Astrocyte (in vitro differentiated cells and primary cell): ENCODE measurements around the gene CBX2.

Experiments used
- EZH2 ChIP-seq: IDR thresholded peaks from 2 replicates; pipeline ENCODE4 v1.6.1; 2012; ENCODE audit warnings: mild to moderate bottlenecking, low read length, inconsistent platforms; ENCODE audit not compliant: insufficient read depth
- TF ChIP-seq, protein P1 (sequence below): IDR thresholded peaks from 2 replicates; pipeline ENCODE4 v1.5.1; 2011; ENCODE audit warnings: low read depth, mild to moderate bottlenecking, inconsistent platforms, low read length, moderate library complexity; ENCODE audit not compliant: insufficient read depth

DNA sequence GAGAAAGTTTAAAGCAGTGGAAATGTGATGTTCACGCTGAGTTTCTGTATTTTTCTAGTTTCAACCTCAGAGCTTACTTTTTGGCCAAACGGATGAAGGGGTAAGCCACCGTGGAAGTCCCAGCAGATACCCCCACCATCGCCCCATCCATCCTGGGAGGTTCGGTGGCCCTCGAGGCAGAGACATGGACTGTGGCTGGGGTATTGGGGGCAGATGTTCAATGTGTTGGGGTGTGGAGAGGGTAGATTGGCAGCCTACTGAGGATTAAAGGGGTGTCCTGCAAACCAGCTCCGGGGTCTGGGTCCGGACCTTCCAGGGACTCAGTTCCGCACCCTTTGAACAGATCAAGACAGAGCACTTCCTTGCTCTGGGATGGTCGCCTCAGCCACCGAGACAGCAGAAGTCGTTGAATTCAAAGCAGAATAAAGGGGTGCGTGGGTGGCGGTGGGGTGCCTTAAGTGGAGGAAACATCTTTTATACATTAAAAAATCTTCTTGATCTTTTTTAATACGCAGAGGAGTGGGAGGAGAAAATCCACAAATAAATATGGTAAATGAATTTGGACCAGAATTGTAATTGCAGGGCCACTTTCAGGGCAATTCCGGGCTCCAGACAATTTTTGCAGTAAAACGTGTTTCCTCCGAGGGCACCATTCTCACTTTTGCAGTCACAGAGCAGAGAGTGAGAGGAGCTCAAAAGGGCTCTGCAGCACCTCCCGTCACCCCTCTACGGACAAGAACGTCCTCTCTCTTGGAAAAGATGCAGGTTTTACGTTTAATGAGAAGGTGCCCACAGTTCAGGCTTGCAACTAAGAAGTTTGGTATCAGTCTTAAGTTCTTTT, 27.1 kb downstream of the CBX2 start:
- TF ChIP-seq, protein P1, sequence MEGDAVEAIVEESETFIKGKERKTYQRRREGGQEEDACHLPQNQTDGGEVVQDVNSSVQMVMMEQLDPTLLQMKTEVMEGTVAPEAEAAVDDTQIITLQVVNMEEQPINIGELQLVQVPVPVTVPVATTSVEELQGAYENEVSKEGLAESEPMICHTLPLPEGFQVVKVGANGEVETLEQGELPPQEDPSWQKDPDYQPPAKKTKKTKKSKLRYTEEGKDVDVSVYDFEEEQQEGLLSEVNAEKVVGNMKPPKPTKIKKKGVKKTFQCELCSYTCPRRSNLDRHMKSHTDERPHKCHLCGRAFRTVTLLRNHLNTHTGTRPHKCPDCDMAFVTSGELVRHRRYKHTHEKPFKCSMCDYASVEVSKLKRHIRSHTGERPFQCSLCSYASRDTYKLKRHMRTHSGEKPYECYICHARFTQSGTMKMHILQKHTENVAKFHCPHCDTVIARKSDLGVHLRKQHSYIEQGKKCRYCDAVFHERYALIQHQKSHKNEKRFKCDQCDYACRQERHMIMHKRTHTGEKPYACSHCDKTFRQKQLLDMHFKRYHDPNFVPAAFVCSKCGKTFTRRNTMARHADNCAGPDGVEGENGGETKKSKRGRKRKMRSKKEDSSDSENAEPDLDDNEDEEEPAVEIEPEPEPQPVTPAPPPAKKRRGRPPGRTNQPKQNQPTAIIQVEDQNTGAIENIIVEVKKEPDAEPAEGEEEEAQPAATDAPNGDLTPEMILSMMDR = no peak
- no peak for TF ChIP-seq EZH2
